Tibial artery (tissue), 4 donors: ENCODE data around the gene MNX1.

Source experiments
- DNase-seq, 2 donors: peaks; one replicate each; pipeline ENCODE4 v3.0.0-alpha.2; 2019
- H3K27ac ChIP-seq, 2 donors: fragments of 200-600 bp; sonication (generic) in 1 of 2; 1 replicate in 1 of 2; 2 replicates in 1 of 2; pipeline ENCODE4 v1.5.1; 2018 to 2019; ENCODE audit warnings: mild to moderate bottlenecking in 1 of 2
- H3K27me3 ChIP-seq, 2 donors: fragments of 200-600 bp; sonication (generic) in 1 of 2; one replicate each; pipeline versions ENCODE4 v1.5.1 to v1.6.0; 2016 to 2019
- H3K36me3 ChIP-seq, 3 donors: fragments of 200-600 bp; sonication (generic) in 2 of 3; one replicate each; pipeline ENCODE4 v1.5.1; 2016 to 2019; ENCODE audit warnings: mild to moderate bottlenecking in 2 of 3
- H3K4me1 ChIP-seq, 4 donors: fragments of 200-600 bp; sonication (generic) in 2 of 4; 1 replicate in 3 of 4; 2 replicates in 1 of 4; pipeline ENCODE4 v1.5.1; 2016 to 2019
- H3K4me3 ChIP-seq, 2 donors: fragments of 200-600 bp; sonication (generic) in 1 of 2; 1 replicate in 1 of 2; 2 replicates in 1 of 2; pipeline ENCODE4 v1.5.1; 2018 to 2019; ENCODE audit warnings: mild to moderate bottlenecking in 2 of 2
- H3K9me3 ChIP-seq, 3 donors: fragments of 200-600 bp; sonication (generic) in 1 of 3; one replicate each; pipeline ENCODE4 v1.5.1; 2016 to 2019
- CTCF ChIP-seq, 2 experiments: fragments of 200-600 bp in 1 of 2; fragments of 450-650 bp in 1 of 2; IDR thresholded peaks; one replicate each; pipeline ENCODE4 v1.5.1; 2017 to 2019; ENCODE audit warnings: antibody characterized with exemption in 2 of 2, mild to moderate bottlenecking in 1 of 2, moderate library complexity in 1 of 2
- intact Hi-C: fragments of 100-400 bp; cut with DNase I; formaldehyde crosslinking; loops from one replicate; pipeline ENCODE4 v1.15.0; 2023; ENCODE audit warnings: low total_unique reads

The MNX1 gene

GRCh38 chr7:157044943-157045660 is 34.6 kb upstream of the MNX1 start:
- H3K9me3 ChIP-seq, result no peaks in the 10 kb centered on the region
- peaks cover 0 to 23% of the 10 kb centered on the region in 2 donors for H3K27me3 ChIP-seq
- DNase-seq, result no peak
- no peak overlapping the region for H3K27ac ChIP-seq
- H3K4me1 ChIP-seq, result no peaks in the 10 kb centered on the region
- no peaks in the 10 kb centered on the region for H3K36me3 ChIP-seq
- no peak for TF ChIP-seq CTCF (IDR thresholded peaks at IDR 0.05)
- no peak overlapping the region for H3K4me3 ChIP-seq
- intact Hi-C loops, result no loop called here

- H3K27me3 ChIP-seq, result peaks cover 0 to 31% of the 10 kb centered on the region in 2 donors
- H3K4me3 ChIP-seq, result no peak overlapping the region
- H3K36me3 ChIP-seq, result no peaks in the 10 kb centered on the region
- no peaks in the 10 kb centered on the region for H3K9me3 ChIP-seq
- TF ChIP-seq CTCF (IDR thresholded peaks at IDR 0.05), result no peak
- DNase-seq, result no peak
- H3K4me1 ChIP-seq, result no peaks in the 10 kb centered on the region
- intact Hi-C loops, result no loop called here
- H3K27ac ChIP-seq, result no peak overlapping the region
These were observed 33.8 kb upstream of the MNX1 start for GRCh38 chr7:157044147-157044687.

- TF ChIP-seq CTCF (IDR thresholded peaks at IDR 0.05), result no peak
- Histone ChIP-seq H3K36me3 (no peaks in the 10 kb centered on the region), H3K4me3 (no peak overlapping the region), H3K4me1 (no peaks in the 10 kb centered on the region), H3K27me3 (peaks cover 0 to 33% of the 10 kb centered on the region in 2 donors), H3K9me3 (no peaks in the 10 kb centered on the region), H3K27ac (no peak overlapping the region)
- peak in 1 of 2 donors; percentile 28 for DNase-seq
- intact Hi-C loops, result no loop called here
These were observed 33.3 kb upstream of the MNX1 start for GRCh38 chr7:157043745-157044144.

GRCh38 chr7:157041514-157042277 is 31.2 kb upstream of the MNX1 start:
- Histone ChIP-seq H3K27me3 (peaks cover 0 to 41% of the 10 kb centered on the region in 2 donors), H3K4me1 (no peaks in the 10 kb centered on the region), H3K36me3 (no peaks in the 10 kb centered on the region), H3K4me3 (no peak overlapping the region), H3K27ac (no peak overlapping the region), H3K9me3 (peaks cover 0 to under 1% (median 0%) of the 10 kb centered on the region in 3 donors)
- TF ChIP-seq CTCF (IDR thresholded peaks at IDR 0.05), result no peak
- intact Hi-C loops, result no loop called here
- DNase-seq, result no peak

- Histone ChIP-seq H3K36me3 (no peaks in the 10 kb centered on the region), H3K27ac (no peak overlapping the region), H3K4me3 (no peak overlapping the region), H3K27me3 (peaks cover 0 to 41% of the 10 kb centered on the region in 2 donors), H3K4me1 (no peaks in the 10 kb centered on the region), H3K9me3 (peaks cover 0 to 7% (median 6%) of the 10 kb centered on the region in 3 donors)
- DNase-seq, result no peak
- no peak for TF ChIP-seq CTCF (IDR thresholded peaks at IDR 0.05)
- intact Hi-C loops, result no loop called here
These were observed 30.5 kb upstream of the MNX1 start for GRCh38 chr7:157041004-157041403.
